AG08396 (cell line): ENCODE data around the gene ESYT3.
"Not testable (repeated sequence)": the region's sequence is repeated elsewhere in the genome, so short reads cannot be mapped to it uniquely, and the experiment has no call there.

Source experiments
- DNase-seq: peaks from one replicate; pipeline ENCODE4 v3.0.0; 2012; ENCODE audit warnings: low spot score, mixed read lengths

Gene ESYT3

DNA sequence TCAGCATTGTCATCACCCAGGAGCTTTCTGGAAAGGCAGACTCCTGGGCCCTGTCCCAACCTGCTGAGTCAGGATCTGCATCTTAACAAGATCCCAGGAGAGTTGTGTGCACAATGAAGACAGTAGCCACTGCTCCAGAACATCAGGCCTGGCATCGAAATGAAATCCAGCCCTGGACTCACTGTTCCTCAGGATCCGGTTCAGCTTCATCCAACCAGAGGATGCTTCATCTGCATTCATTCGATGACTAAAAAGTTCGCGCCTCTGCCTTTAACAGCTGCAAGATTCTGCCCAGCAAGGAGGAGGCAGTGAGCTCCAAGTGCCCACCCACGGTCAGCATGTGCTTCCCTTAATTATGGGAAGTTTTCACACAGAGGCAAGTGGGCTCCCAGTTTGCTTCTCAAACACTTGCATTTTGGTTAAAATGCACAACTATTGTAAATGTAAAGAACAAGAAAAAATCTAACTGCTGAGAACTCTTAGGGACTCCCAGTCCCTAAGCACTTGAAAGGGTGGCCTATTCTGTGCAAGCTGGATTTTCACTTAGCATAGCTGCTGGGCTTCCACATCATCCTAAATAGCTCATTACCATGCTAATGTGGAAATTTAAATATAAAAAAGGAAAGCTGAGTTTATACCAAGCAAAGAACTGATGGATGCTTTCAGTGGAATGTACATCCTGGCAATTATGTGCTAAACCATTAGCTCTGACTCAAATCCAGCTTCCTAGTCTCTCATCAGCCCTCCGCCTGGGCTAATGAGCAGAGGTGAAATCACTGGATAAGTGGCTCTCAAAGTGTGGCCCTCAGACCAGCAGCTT is 25.5 kb upstream of the ESYT3 start:
- DNase-seq, result no peak

DNA sequence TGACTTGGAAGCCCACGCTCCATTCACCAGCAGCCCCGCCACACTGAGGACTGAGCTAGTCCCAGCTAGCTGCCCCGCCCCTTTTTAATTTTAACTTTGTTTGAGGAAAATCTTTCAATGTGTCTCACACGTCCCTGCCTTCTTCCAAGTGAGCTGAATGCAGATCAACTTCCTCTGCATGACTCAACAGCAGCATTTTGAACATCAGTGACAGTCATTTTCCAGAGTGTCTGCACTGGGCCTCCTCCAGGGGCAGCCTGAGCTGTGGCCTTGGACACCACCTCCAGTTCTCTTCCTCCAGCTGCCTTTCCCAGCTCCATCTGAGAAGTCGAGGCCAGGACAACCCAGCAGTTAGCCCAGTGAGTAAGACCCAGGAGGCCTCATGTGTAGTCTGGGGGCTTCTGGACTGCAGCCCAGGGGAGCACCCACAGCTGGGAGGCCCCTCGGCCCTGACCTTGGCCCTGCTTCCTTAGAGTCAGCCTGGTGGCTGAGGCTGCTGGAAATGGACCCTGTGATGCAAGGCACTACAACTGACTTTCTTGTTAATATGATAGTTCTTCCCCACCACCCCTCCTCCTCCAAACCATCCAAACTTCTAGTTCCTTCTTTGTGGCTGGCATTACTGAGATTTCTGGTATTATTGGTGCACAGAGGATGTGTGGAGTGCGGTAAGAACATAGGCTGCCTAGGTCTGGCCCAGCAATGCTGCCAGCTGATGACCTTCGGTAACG is 21.4 kb upstream of the ESYT3 start:
- DNase-seq, result peak; percentile 39

DNA sequence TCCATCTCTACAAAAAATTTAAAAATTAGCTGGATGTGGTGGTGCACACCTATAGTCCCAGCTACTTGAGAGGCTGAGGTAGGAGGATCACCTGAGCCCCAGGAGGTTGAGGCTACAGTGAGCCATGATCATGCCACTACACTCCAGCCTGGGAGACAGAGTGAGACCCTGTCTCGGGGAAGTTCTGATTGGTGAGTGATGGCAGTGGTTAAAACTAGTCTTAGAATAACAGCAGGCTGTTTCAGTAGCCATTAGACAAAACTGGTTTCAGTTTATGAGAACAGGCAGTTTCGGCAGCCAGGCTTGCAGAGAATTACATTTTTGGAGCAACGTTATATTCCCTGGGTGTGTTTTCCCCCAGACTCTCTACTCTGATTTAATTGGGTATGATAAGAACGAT is 18.2 kb upstream of the ESYT3 start:
- not testable (repeated sequence) for DNase-seq

DNA sequence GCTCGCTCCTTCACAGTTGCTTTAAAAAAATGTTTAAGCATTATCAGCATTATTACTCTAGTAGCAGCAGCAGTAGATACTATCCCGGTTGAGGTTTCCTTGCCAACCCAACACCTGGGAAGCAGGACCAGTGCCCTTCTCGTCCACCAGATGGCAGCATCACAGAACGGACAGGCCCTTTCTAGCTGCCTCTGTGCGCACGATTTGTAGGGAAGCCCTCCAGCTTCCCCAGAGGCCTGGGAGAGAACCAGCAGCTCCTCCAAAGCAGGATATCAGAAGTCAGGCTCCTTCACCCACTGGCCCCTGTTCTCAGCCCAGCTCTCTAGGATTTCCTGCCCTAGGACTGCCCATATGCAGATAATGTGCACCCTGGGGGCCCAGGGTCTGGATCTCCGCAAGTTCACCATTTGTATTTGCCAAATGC is 16.8 kb upstream of the ESYT3 start:
- peak; percentile 87 for DNase-seq

DNA sequence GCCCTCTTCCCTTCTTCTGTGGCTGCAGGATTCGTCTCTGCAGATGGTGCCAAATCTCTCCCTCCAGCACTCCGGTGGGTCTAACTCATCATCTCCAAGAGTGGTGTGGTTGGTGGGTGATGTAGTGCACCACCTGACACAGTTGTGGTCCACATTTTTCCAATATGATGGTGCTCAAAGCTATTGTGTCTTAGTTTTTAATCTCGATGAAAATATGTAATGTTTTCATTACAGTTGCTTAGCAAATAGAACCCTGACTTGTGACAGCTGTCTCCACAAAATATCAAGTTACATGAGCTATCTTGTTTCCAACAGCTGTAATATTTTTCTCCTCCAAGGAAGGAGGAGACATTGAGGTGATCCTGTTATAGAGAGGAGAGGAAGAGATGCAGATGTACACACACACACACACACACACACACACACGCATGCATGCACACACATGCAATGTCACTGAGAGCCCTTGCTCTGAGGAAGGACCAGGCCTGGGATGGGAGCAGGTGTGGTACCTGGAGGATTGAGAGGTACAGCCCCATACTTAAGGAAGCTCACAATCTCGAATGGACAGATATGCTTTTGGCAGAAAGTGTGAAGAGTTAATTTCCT is 15.7 kb upstream of the ESYT3 start:
- DNase-seq, result no peak

DNA sequence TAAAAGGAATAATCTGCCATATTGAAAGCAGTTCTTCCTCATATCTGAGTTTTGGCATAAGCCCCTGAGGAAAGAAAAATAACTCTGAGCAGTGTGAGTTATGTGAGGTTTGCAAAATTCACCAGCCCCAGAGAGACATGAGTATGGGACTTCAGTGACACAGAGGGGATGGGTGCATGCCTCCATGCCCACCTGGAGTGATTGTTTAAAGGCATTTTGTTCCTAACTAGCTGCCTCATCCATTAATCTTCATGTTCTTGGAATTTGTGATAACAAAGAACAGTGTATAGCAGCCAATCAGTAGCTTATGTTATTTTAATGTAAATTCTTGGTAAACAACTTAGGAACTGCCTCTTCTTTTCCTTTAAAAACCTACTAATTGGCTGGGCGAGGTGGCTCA is 11.1 kb upstream of the ESYT3 start:
- no peak for DNase-seq

DNA sequence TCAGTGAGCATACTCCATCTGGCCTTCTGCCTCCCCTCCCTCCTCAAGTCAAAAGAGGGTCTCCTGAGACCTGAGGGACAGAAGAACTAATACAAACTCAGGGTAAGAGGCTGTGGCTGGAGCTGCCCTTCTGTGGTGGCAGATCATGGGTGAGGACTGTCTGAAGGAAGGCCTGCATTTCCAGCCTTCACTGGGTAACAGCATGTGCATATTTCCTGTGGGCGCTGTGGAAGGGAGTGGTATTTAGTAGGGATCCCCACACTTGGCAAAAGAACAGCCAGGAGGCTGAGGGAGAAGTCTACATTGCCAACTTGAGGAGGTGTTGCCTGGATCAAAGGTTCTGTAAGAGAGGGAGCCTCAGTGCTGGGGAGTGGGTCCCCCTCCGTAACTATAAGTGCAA is 10.1 kb upstream of the ESYT3 start:
- no peak for DNase-seq

DNA sequence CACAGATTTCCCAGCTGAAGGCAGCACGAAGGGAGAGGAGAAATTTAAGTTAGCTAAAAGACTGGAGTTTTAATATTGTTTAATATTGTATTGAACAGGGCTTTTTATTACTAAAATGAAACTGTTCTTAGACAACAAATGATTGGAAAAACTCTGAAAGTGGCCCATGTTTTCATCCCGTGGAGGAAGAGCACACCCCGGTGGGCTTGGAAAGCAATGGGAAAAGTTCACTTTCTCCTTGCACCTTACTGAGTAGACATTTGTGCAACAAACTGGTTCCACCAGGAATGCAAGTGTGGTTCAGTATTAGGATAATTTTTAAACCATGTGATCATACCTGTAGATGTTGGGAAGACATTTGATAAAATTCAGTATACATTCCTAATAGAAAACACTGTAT is 8.2 kb upstream of the ESYT3 start:
- DNase-seq, result no peak

DNA sequence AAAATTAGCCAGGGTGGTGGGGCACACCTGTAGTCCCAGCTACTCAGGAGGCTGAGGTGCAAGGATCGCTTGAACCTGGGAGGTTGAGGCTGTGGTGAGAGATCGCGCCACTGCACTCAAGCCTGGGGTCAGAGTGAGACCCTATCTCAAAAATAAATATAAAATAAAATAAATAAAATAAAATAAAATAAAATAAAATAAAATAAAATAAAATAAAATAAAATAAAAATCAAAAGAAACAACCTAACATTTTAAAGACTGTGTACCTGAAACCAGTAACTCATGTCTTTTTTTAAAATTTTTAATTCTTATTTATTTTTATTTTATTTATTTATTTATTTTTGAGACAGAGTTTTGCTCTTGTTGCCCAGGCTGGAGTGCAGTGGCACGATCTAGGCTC is 7.7 kb upstream of the ESYT3 start:
- DNase-seq, result not testable (repeated sequence)

DNA sequence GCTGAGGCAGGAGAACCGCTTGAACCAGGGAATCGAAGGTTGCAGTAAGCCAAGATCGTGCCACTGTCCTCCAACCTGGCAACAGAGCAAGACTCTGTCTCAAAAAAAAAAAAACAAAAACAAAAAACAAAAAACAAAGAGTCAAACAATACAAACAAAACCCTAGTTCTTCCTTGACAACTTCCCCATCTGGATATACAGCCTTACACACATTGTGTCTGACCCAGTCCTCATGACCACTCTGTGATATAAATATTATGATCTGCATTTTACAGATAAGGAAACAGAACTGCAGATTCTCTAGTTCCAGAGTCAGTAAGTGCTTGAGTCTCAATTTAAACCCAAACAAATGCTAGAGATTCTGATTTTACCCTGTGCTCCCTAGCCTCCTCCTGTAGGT is 4.8 kb upstream of the ESYT3 start:
- DNase-seq, result no peak

DNA sequence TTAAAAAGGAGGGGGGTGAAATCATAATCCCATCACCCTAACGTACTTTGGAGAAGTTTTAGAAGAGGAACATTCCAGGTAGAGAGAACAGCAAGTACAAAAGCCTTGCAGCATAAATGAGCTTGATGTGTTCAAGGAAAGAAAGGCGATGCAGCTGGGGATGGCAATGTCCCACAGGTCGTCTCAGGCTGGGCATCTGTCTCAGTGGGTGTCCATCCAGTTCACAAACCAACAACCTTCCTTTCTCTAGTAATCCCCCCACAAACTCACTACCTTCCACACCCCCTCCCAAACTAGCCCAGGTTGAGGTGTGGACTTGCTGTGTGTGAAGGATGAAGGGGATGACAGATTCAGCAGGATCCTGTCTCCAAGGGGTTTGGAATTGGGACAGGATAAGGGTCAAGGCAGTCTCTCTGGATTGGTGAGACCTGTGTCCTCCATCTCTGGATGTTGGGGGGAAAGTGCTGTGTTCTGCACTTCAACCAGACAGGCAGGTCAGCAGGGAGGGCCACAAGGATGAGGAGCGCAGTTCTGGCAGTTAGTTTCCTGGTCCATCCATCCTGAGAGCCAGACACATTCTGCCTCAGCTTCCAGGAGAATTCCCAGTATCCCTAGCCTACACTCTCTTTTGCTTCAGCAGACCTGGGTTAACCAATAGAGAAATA is 1.7 kb upstream of the ESYT3 start:
- DNase-seq, result no peak

DNA sequence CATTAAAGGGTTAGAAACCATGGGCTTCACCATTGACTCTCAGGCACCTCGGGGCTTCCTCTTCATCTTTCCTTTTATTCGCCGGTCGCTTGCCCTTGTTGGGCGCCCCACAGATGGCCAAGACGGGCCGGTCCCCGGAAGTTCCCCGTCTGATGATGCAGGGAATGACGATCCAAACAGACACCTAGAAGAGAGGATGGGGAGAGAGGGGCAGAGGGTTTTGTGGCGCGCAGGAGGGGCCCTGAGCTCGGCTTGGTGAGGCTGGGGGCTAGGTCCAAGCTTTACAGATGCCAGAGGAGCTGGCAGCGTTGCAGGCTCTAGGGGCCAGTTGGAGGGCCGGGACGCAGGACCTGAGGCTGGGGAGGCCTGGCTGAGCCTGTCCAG is 532 bp upstream of the ESYT3 start:
- DNase-seq, result no peak

DNA sequence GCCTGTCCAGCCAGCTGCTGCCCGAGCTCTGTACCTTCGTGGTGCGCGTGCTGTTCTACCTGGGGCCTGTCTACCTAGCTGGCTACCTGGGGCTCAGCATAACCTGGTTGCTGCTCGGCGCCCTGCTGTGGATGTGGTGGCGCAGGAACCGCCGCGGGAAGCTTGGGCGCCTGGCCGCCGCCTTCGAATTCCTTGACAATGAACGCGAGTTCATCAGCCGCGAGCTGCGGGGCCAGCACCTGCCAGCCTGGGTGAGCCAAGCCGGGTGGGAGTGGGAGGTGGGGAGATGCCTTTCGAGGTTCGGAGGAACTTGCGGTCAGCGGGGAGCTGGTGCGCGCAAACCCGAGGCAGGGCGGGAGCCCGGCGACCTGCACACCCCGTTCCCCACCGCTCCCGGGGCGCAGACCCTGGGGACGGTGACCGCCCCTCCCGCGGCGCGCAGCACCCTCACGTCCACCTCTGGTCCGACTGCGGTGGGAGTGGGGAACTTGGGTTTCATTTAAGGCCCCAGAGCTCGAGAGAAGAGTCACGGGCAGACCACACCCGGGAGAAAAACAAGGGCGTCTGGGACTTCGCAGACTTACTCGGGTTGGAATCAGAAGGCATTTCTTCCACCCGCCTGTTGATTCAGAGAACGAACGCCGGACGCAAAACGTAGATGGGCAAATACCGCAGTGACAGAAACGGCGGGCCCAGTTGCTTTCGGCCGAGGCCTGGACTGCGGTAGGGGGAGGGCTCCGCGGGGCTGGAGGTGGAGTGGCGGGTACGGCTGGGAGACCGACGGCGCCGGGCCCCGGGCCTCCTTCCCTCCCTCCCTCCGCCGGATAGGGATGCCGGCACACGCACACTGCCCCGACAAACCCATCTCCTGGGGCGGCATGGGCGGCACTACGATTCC is 708 bp downstream of the ESYT3 start:
- no peak for DNase-seq

DNA sequence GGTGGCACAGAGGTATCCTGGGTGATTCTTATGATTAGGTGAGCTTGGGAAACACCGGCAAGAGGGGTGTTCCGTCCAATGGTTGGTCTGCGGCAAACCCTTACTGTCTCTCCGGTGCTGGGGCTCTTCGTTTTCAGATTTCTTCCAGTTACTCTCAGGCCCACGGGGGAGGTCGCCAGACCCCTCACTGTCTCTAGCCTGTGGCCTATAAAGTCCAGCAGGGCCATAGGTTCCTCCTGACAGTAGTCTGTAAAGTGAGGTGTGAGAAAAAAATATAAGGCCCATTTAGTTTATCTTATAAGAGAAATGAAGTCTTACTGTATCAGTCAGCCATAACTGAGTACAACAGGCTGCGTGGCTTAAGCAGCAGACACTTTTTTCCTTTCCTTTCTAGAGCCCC is 1.4 kb downstream of the ESYT3 start:
- no peak for DNase-seq

DNA sequence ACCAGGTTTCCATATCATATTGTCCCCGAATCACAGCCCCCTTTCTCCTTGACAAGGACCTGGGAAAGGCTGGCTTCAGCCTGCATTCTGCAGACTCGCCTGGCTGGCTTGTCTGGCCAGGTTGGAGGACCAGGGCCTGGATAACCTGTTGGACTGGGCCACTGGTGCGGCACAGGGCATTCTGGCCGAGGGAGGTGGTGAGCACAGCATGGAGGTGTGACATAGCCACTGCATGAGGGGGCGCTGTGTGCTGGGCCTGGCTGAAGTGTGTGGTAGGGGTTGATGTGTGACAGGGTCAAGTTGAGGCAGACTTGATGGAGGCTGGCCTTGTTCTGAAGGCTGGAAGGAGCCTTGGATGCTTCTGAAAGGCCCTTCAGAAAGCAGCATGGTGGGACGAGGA is 2.9 kb downstream of the ESYT3 start:
- DNase-seq, result no peak

DNA sequence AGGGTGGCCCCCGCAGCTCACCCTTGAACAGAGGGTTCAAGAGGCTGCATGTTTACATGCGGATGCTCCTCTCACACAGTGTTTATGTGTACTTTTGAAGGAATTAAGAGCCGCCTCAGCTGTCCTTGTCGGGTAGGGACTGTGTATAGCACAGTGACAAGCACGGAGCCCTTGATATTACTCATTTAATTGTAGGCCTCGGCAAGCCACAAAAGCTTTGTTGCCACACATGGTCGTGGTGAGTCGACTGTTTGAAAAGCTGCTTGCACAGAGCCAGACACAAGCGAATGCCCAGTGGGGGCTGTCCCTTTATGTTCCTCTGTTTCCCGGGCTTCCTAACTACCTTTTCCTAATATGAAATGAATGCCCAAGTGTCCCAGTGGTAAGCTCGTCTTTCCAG is 4.5 kb downstream of the ESYT3 start:
- DNase-seq, result no peak

DNA sequence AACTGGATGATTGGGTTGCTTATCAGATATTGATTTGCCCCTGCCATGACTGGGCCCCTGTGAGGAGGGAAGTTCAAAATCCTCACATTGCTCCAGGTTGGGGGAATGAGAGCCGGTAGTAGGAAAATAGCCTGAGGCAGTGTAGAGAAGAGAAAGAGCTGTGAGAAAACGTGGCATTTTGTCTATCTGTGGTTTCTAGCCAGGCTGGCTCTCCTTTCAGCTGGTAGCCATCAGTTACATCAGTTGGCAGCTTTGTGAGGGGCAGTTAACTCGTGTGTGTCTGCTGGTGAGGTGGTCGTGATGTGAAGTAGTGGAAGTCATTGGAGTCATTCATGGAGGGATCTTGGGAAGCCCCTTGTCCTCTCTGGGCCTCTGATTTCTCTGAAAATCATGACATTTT is 5.2 kb downstream of the ESYT3 start:
- no peak for DNase-seq

DNA sequence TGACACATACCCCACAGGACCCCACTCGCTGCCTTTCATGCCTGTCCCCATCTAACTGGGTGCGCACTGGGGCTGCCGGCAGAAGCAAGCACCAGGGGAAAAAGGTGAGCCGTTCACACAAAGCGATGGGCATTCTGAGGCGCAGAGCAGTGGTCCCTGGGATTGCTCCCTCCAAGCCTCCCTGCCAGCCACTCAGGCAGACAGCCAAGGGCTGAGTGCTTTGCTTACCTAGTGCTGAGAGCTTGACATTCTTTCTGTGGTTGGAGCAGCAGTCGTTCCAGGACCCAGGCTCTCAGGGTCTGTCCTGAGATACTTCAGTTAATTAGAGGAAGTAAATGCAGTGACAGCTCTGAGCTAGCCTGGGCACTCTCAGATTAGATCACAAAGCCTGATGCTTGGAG is 5.7 kb downstream of the ESYT3 start:
- DNase-seq, result no peak

DNA sequence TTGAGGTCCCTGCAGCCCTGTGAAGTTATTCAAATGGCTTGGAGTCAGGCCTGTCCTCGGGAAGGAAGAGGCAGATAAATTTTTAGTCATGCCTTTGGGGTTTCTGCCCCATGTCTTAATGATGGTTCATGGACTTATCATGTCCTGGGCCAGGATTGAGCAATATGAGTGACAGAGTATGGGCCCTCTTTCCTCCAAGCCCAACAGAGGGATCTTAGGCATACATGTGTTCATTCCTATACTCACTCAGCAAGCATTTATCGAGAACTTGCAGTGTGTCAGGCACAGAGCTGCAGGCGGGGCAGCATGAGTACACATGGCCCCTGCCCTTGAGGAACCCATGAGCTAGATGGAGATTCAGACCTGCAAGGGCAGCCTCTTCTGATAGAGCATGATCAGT is 6.2 kb downstream of the ESYT3 start:
- DNase-seq, result no peak

DNA sequence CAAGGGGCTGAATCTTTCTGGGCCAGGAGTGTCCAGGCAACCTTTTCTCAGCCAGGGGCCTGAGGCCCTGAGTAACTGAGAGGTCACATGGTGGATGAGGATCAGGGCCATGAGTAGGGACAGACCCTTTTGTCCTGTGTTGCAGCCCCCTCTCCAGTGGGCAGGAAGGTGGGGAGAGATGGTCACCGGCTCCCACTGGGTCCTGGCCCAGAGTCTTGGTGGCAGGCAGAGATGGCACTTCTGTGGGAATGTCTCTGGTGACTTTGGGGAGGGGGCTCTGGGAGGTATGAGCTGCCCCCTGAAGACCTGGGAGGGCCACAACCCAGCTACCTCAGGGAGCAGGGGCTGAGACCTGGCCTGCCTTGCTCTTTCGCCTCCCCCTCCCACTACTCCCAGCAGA is 6.8 kb downstream of the ESYT3 start:
- DNase-seq, result no peak

DNA sequence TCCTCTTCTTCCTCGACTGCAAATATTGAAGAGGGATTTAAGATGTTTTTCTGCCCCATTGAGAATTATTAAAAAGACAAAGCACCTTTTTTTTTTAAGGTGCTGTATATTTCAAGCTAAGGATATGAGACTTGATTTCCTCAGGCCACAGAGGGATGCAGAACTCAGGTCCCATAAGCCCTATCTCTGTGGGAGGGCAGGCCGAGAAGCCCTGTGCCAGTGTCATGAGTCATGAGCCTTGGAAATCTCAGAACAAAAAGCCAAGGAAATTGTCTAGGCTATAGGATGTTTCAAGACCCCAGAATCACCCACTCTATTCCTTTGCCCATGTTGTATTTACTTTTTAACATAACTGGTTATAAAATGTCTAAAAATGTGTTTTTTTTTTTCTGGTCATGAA is 7.3 kb downstream of the ESYT3 start:
- DNase-seq, result no peak

DNA sequence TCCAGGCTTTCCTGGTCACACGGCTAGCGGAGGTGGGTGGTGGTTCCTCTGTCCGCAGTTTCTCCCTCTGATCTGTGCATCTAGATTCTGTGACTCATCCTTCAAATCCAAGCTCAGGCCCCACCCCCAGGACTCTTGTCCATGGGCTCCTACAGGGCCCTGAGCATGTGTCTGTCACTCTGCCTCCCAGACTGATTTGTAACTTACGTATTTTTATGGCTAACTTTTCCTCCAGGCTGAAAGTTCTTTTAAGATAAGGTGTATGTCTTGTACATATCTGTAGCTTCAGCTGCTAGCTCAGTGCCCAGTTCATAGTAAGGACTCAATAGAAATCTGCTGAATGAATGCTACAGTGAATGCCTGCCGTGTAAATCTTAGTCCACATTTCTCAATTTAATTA is 8.0 kb downstream of the ESYT3 start:
- no peak for DNase-seq
